ENCODE results near the gene ARVCF.

ARVCF gene

DNA sequence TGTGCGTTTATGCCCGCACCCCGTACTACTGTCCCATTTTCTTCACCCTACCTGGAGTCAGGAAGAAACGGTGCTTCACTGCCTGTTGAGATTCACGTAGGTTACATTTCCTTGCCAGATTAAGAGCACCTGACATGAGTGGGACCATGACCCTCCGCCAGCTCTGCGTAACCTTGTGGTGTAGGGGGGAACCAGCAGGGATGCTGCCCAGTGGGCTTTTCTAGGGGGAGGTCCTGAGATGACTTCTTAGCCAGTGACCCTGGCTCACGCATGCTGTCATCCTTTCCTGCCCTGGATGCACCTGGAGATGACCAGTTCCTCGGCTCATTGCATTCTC is 967 bp upstream of the ARVCF start:
- TF ChIP-seq ZNF114 (tag by site-specific recombination; IDR thresholded peaks at IDR 0.05): no peak
- no peak for TF ChIP-seq SETDB1 (IDR thresholded peaks at IDR 0.05; ENCODE audit: insufficient read length, low read length)
- TF ChIP-seq SCRT2 (tag by site-specific recombination; IDR thresholded peaks at IDR 0.05): no peak
- no peak for TF ChIP-seq ZXDB (tag by site-specific recombination; IDR thresholded peaks at IDR 0.05)
- TF ChIP-seq ZNF707 (tag by site-specific recombination; IDR thresholded peaks at IDR 0.05): no peak
- TF ChIP-seq ZNF423 (tag by site-specific recombination; IDR thresholded peaks at IDR 0.05): no peak
- no peak for TF ChIP-seq ZSCAN30 (tag by site-specific recombination; IDR thresholded peaks at IDR 0.05)
- TF ChIP-seq, protein P1, sequence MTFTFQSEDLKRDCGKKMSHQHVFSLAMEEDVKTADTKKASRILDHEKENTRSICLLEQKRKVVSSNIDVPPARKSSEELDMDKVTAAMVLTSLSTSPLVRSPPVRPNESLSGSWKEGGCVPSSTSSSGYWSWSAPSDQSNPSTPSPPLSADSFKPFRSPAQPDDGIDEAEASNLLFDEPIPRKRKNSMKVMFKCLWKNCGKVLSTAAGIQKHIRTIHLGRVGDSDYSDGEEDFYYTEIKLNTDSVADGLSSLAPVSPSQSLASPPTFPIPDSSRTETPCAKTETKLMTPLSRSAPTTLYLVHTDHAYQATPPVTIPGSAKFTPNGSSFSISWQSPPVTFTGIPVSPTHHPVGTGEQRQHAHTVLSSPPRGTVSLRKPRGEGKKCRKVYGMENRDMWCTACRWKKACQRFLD (tag by site-specific recombination; IDR thresholded peaks at IDR 0.05): no peak
- TF ChIP-seq ZNF623 (tag by site-specific recombination; IDR thresholded peaks at IDR 0.05): no peak
- TF ChIP-seq, protein P2, sequence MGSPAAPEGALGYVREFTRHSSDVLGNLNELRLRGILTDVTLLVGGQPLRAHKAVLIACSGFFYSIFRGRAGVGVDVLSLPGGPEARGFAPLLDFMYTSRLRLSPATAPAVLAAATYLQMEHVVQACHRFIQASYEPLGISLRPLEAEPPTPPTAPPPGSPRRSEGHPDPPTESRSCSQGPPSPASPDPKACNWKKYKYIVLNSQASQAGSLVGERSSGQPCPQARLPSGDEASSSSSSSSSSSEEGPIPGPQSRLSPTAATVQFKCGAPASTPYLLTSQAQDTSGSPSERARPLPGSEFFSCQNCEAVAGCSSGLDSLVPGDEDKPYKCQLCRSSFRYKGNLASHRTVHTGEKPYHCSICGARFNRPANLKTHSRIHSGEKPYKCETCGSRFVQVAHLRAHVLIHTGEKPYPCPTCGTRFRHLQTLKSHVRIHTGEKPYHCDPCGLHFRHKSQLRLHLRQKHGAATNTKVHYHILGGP (tag by site-specific recombination; IDR thresholded peaks at IDR 0.05): no peak
- CTCF ChIA-PET: interaction anchor here (0.8 to 1.5 kb wide), 3 partner anchors 47 to 287 kb away, joined by 3 to 5 read pairs (median 4); no protein-coding TSS in a partner anchor
- POLR2A ChIA-PET: no interaction called here
- H3K27ac ChIP-seq (ENCODE audit: extremely low read depth, low read depth, low read length): no peak overlapping the region
- no peak overlapping the region for H3K4me3 ChIP-seq (ENCODE audit: low read depth, low read length)
- H3K4me1 ChIP-seq (ENCODE audit: control insufficient read depth, insufficient read depth, low read length): no peaks in the 10 kb centered on the region
- no peaks in the 10 kb centered on the region for H3K9me3 ChIP-seq (ENCODE audit: control insufficient read depth, insufficient read depth, low read depth, low read length)
- no peaks in the 10 kb centered on the region for H3K36me3 ChIP-seq (ENCODE audit: control insufficient read depth in 2 of 2, insufficient read depth in 1 of 2, low read length in 2 of 2)

DNA sequence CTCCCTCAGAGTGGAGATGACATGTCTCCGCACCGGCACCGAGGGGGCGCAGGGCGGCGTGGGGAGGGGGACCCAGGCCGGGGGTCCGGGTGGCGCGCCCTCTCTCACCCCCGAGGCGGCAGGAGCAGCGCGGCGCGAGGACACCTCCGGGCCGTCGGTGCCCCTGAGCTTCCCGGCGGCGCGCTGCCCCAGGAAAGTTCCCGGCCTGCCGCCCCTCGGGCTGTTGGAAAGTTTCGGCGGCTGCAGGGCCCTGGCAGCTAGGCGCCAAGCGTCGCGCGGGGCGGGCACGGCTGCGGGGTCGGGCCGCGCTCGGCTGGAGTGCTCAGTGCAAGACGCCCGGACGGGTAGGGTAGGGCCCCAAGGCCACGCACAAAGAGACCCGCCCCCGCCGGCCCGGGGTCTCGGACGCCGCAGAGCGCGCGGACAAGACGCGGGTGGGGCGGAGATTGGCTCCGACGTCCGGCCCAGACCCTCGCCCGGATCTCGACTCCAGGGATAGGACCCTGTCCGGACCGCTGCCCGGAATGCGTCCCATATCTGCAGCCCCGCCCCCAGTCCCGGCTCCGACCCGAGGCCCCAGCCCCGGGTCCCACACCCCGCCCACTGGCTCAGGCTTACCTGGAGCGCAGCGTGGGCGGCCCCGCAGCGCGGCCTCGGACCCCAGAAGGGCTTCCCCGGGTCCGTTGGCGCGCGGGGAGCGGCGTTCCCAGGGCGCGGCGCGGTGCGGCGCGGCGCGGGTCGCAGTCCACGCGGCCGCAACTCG is 471 bp downstream of the ARVCF start:
- Histone ChIP-seq H3K4me3 (ENCODE audit: low read depth, low read length) (peak overlapping the region; percentile 59), H3K9me3 (ENCODE audit: control insufficient read depth, insufficient read depth, low read depth, low read length) (no peaks in the 10 kb centered on the region), H3K27ac (ENCODE audit: extremely low read depth, low read depth, low read length) (peak overlapping the region; percentile 24; the same call in 1 of the 2 replicates), H3K4me1 (ENCODE audit: control insufficient read depth, insufficient read depth, low read length) (no peaks in the 10 kb centered on the region), H3K36me3 (ENCODE audit: control insufficient read depth in 2 of 2, insufficient read depth in 1 of 2, low read length in 2 of 2) (no peaks in the 10 kb centered on the region)
- CTCF ChIA-PET: interaction anchor here (0.6 to 6.9 kb wide), 5 partner anchors 48 to 286 kb away, joined by 3 to 150 read pairs (median 5); no protein-coding TSS in a partner anchor
- POLR2A ChIA-PET: interaction anchor here (1.4 kb wide), 1 partner anchor 28 kb away, joined by 5 read pairs; no protein-coding TSS in a partner anchor
- TF ChIP-seq ZNF677 (tag by site-specific recombination; IDR thresholded peaks at IDR 0.05) (no peak; the same call in 1 of the 2 replicates), ZNF174 (tag by site-specific recombination; IDR thresholded peaks at IDR 0.05) (no peak), EGR2 (tag by site-specific recombination; IDR thresholded peaks at IDR 0.05; ENCODE audit: low read depth) (peak; percentile 46), ZFP69B (tag by site-specific recombination; IDR thresholded peaks at IDR 0.05) (0 out of 2 replicates have a peak, but pooled peaks have one; percentile 18), SP7 (tag by site-specific recombination; IDR thresholded peaks at IDR 0.05) (no peak), GLIS2 (tag by site-specific recombination; IDR thresholded peaks at IDR 0.05) (peak; percentile 58; the same call in 1 of the 2 replicates), ZNF214 (tag by site-specific recombination; IDR thresholded peaks at IDR 0.05; ENCODE audit: borderline replicate concordance) (no peak), ZEB2 (tag by site-specific recombination; IDR thresholded peaks at IDR 0.05) (peak; percentile 42), ZSCAN23 (tag by site-specific recombination; IDR thresholded peaks at IDR 0.05) (no peak), ZNF585B (tag by site-specific recombination; IDR thresholded peaks at IDR 0.05) (no peak), ZNF223 (tag by site-specific recombination; IDR thresholded peaks at IDR 0.05) (0 out of 2 replicates have a peak, but pooled peaks have one; percentile 26), ZFHX2 (tag by site-specific recombination; conservative IDR thresholded peaks at IDR 0.05) (peak; percentile 77), ZBTB7A (tag by site-specific recombination; IDR thresholded peaks at IDR 0.05; ENCODE audit: low read depth) (peak; percentile 47; the same call in 1 of the 2 replicates), KLF9 (tag by site-specific recombination; IDR thresholded peaks at IDR 0.05; ENCODE audit: low read depth) (peak; percentile 69), ZNF600 (tag by site-specific recombination; IDR thresholded peaks at IDR 0.05) (0 out of 2 replicates have a peak, but pooled peaks have one; percentile 17)
- TF ChIP-seq, protein P3, sequence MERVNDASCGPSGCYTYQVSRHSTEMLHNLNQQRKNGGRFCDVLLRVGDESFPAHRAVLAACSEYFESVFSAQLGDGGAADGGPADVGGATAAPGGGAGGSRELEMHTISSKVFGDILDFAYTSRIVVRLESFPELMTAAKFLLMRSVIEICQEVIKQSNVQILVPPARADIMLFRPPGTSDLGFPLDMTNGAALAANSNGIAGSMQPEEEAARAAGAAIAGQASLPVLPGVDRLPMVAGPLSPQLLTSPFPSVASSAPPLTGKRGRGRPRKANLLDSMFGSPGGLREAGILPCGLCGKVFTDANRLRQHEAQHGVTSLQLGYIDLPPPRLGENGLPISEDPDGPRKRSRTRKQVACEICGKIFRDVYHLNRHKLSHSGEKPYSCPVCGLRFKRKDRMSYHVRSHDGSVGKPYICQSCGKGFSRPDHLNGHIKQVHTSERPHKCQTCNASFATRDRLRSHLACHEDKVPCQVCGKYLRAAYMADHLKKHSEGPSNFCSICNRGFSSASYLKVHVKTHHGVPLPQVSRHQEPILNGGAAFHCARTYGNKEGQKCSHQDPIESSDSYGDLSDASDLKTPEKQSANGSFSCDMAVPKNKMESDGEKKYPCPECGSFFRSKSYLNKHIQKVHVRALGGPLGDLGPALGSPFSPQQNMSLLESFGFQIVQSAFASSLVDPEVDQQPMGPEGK (tag by site-specific recombination; IDR thresholded peaks at IDR 0.05): peak; percentile 8
- TF ChIP-seq, protein P4, sequence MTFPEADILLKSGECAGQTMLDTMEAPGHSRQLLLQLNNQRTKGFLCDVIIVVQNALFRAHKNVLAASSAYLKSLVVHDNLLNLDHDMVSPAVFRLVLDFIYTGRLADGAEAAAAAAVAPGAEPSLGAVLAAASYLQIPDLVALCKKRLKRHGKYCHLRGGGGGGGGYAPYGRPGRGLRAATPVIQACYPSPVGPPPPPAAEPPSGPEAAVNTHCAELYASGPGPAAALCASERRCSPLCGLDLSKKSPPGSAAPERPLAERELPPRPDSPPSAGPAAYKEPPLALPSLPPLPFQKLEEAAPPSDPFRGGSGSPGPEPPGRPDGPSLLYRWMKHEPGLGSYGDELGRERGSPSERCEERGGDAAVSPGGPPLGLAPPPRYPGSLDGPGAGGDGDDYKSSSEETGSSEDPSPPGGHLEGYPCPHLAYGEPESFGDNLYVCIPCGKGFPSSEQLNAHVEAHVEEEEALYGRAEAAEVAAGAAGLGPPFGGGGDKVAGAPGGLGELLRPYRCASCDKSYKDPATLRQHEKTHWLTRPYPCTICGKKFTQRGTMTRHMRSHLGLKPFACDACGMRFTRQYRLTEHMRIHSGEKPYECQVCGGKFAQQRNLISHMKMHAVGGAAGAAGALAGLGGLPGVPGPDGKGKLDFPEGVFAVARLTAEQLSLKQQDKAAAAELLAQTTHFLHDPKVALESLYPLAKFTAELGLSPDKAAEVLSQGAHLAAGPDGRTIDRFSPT (tag by site-specific recombination; IDR thresholded peaks at IDR 0.05): peak; percentile 44; the same call in 1 of the 2 replicates
- TF ChIP-seq, protein P5, sequence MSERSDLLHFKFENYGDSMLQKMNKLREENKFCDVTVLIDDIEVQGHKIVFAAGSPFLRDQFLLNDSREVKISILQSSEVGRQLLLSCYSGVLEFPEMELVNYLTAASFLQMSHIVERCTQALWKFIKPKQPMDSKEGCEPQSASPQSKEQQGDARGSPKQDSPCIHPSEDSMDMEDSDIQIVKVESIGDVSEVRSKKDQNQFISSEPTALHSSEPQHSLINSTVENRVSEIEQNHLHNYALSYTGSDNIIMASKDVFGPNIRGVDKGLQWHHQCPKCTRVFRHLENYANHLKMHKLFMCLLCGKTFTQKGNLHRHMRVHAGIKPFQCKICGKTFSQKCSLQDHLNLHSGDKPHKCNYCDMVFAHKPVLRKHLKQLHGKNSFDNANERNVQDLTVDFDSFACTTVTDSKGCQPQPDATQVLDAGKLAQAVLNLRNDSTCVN (tag by site-specific recombination; optimal IDR thresholded peaks at IDR 0.05): peak; percentile 52
